Measurements from ENCODE around the gene AGAP2. TPM values are rescaled to one million over a fixed set of nuclear protein-coding genes. Genes with fewer than 3 reads are reported as not detected.

AGAP2 gene
- total and polyA plus RNA-seq, 2 of the 13 experiments (the other 11 are each of a cell fraction or from before 2014, with no cell fraction given), result 0.38 to 0.45 TPM

DNA sequence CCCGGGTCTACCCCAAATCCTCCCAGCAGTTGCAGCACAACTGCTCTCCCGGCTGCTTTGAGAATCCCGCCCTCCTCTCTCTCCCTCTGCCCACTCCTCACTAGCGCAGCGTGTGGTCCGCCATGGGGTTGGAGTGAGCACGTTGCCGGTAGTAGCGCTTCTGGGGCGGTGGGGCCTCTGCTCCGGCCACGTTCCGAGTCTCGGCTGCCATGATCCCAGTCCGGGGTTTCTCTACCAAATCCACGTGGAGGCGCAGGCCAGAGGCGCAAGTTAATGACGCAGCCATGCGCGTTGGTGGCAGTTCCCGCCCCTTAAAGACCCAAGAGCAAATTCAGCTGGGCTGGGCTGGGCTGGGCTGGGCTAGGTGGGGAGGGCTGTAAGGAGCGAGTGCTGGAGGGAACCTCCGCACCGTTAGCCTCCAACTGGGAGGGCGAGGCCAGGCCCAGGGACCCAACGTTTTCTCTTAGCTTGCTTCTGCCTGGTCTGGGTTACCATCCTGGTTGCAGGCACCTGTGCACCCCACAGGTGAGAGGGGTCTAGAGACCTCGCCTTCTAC lies 33.4 kb upstream of the AGAP2 start, which contains the start of gene METTL1 (continued):
- TF ChIP-seq ZNF136 (CRISPR knock-in tag; IDR thresholded peaks at IDR 0.05; ENCODE audit: low read depth) (peak; percentile 71; the same call in 1 of the 2 replicates), ATF7 (IDR thresholded peaks at IDR 0.05) (no peak; the same call in 1 of the 2 replicates), ATF7 (CRISPR knock-in tag; IDR thresholded peaks at IDR 0.05) (peak; percentile 99), ZNF720 (CRISPR knock-in tag; IDR thresholded peaks at IDR 0.05) (0 out of 2 replicates have a peak, but pooled peaks have one; percentile 22), ZNF792 (CRISPR knock-in tag; IDR thresholded peaks at IDR 0.05) (peak; percentile 60; the same call in 1 of the 2 replicates), ZFP62 (CRISPR knock-in tag; IDR thresholded peaks at IDR 0.05) (no peak), PITX1 (CRISPR knock-in tag; IDR thresholded peaks at IDR 0.05) (peak; percentile 89), ESRRA (CRISPR knock-in tag; IDR thresholded peaks at IDR 0.05; ENCODE audit: low read depth) (peak; percentile 35; the same call in 1 of the 2 replicates), CBX2 (IDR thresholded peaks at IDR 0.05; ENCODE audit: low read depth, low read length) (no peak), CBX2 (CRISPR knock-in tag; IDR thresholded peaks at IDR 0.05; ENCODE audit: low read depth) (0 out of 2 replicates have a peak, but pooled peaks have one; percentile 58), ZSCAN21 (CRISPR knock-in tag; IDR thresholded peaks at IDR 0.05; ENCODE audit: borderline replicate concordance) (peak; percentile 27; the same call in 1 of the 2 replicates), ZBTB42 (CRISPR knock-in tag; IDR thresholded peaks at IDR 0.05) (peak; percentile 55; the same call in 1 of the 2 replicates), CC2D1A (CRISPR knock-in tag; IDR thresholded peaks at IDR 0.05) (peak; percentile 97), PRDM15 (CRISPR knock-in tag; IDR thresholded peaks at IDR 0.05) (peak; percentile 94), EED (CRISPR knock-in tag; IDR thresholded peaks at IDR 0.05) (no peak), MTERF4 (CRISPR knock-in tag; IDR thresholded peaks at IDR 0.05) (peak; percentile 83; the same call in 1 of the 2 replicates), ZNF282 (IDR thresholded peaks at IDR 0.05; ENCODE audit: partially characterized antibody) (no peak), NFRKB (IDR thresholded peaks at IDR 0.05) (peak; percentile 75)
- TF ChIP-seq, protein P1, sequence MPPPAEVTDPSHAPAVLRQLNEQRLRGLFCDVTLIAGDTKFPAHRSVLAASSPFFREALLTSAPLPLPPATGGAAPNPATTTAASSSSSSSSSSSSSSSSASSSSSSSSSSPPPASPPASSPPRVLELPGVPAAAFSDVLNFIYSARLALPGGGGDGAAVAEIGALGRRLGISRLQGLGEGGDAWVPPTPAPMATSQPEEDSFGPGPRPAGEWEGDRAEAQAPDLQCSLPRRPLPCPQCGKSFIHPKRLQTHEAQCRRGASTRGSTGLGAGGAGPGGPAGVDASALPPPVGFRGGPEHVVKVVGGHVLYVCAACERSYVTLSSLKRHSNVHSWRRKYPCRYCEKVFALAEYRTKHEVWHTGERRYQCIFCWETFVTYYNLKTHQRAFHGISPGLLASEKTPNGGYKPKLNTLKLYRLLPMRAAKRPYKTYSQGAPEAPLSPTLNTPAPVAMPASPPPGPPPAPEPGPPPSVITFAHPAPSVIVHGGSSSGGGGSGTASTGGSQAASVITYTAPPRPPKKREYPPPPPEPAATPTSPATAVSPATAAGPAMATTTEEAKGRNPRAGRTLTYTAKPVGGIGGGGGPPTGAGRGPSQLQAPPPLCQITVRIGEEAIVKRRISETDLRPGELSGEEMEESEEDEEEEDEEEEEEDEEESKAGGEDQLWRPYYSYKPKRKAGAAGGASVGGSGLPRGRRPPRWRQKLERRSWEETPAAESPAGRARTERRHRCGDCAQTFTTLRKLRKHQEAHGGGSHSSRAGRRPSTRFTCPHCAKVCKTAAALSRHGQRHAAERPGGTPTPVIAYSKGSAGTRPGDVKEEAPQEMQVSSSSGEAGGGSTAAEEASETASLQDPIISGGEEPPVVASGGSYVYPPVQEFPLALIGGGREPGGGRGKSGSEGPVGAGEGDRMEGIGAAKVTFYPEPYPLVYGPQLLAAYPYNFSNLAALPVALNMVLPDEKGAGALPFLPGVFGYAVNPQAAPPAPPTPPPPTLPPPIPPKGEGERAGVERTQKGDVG (CRISPR knock-in tag; IDR thresholded peaks at IDR 0.05; ENCODE audit: borderline replicate concordance), result 0 out of 2 replicates have a peak, but pooled peaks have one; percentile 31
- TF ChIP-seq, protein P2, sequence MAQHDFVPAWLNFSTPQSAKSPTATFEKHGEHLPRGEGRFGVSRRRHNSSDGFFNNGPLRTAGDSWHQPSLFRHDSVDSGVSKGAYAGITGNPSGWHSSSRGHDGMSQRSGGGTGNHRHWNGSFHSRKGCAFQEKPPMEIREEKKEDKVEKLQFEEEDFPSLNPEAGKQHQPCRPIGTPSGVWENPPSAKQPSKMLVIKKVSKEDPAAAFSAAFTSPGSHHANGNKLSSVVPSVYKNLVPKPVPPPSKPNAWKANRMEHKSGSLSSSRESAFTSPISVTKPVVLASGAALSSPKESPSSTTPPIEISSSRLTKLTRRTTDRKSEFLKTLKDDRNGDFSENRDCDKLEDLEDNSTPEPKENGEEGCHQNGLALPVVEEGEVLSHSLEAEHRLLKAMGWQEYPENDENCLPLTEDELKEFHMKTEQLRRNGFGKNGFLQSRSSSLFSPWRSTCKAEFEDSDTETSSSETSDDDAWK (CRISPR knock-in tag; IDR thresholded peaks at IDR 0.05), result no peak
- TF ChIP-seq, protein P3, sequence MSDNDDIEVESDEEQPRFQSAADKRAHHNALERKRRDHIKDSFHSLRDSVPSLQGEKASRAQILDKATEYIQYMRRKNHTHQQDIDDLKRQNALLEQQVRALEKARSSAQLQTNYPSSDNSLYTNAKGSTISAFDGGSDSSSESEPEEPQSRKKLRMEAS (IDR thresholded peaks at IDR 0.05), result peak; percentile 100
